ENCODE results near the gene CFAP97D2.

GRCh38 chr13:114129649-114130062 lies 49.4 kb upstream of the CFAP97D2 start:
- TF ChIP-seq, protein P1, sequence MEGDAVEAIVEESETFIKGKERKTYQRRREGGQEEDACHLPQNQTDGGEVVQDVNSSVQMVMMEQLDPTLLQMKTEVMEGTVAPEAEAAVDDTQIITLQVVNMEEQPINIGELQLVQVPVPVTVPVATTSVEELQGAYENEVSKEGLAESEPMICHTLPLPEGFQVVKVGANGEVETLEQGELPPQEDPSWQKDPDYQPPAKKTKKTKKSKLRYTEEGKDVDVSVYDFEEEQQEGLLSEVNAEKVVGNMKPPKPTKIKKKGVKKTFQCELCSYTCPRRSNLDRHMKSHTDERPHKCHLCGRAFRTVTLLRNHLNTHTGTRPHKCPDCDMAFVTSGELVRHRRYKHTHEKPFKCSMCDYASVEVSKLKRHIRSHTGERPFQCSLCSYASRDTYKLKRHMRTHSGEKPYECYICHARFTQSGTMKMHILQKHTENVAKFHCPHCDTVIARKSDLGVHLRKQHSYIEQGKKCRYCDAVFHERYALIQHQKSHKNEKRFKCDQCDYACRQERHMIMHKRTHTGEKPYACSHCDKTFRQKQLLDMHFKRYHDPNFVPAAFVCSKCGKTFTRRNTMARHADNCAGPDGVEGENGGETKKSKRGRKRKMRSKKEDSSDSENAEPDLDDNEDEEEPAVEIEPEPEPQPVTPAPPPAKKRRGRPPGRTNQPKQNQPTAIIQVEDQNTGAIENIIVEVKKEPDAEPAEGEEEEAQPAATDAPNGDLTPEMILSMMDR (IDR thresholded peaks at IDR 0.05), result no peak
- no peak for TF ChIP-seq POLR2A (IDR thresholded peaks at IDR 0.05)

Data from thyroid gland (tissue), 4 donors.